Activated CD8-positive, alpha-beta memory T cell treated with anti-CD3 and anti-CD28 coated beads for 1 hour (primary cell): ENCODE measurements around the gene ROR1.

Experiments
- DNase-seq, 2 donors: peaks; one replicate each; pipeline ENCODE4 v3.0.0-alpha.2; 2020; ENCODE audit warnings: low read depth in 1 of 2; ENCODE audit errors: extremely low read depth in 1 of 2

The ROR1 gene

DNA sequence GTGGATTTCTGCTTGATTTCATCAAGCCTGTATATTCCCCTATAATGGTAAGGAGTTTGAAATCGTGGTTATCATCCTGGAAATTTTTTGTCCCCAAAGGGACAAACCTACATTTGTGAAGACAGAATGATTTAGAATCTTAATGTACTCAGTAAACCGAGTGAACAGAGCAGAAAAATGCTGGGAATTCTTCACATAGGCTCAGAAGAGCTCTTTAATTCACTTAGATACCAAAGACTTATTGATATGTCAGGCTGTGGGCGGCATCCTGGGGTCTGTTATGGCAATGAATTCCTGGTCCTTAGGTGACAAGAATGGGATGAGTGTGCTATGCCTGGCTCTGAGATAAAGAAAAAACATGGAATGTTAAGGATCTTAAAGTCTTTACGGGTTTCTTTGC, 74.9 kb downstream of the ROR1 start:
- DNase-seq = no peak

DNA sequence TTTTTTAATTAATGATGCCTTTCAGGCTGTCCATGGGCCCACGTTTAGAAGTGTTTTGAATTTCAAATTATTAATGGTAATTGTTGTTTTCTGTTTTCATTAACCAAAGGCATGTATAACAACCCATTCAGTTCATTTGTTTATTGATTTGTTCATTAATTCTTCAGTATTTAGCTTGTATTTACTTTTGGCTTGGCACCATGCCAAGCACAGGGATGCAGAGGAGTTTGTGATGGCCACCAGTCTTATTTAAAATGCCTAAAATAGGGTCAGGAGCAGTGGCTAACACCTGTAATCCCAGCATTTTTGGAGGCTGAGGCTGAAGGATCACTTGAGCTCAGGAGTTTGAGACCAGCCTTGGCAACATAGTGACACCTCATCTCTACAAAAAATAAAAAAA, 75.3 kb downstream of the ROR1 start:
- DNase-seq = no peak

DNA sequence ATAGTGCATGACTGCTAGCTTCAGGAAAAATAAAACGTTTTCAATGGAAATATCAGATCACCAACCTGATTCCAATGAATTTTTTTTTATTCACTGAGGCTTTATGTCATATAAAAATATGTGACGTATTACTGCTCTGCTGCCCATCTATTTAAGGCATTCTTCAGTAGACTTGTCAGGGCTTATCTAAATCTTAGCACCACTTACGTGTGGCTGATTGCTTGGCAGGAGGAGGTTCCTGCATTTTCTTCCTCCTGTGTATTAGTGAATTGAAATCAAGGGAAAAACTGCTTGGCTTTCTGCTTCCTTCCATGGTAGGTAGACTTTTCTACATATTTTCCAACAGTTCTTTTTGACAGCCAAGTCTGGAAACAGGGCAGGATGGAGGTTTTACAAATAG, 80.3 kb downstream of the ROR1 start:
- DNase-seq = no peak

DNA sequence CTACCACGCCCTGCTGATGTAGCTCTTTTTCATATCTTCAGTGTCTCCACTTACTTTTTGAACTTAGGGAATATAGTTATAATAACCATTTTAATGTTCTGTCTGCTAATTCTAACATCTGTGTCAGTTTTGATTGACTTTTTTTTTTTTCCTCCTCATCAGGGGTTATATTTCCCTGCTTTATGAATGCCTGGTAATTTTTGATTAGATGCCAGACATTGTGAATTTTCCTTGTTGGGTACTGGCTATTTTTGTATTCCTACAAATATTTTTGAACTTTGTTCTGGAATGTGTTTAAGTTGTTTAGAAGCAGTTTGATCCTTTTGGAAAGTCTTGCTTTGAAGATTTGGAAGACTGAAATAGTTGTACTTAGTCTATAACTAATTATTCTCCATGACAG, 82.1 kb downstream of the ROR1 start:
- no peak for DNase-seq

DNA sequence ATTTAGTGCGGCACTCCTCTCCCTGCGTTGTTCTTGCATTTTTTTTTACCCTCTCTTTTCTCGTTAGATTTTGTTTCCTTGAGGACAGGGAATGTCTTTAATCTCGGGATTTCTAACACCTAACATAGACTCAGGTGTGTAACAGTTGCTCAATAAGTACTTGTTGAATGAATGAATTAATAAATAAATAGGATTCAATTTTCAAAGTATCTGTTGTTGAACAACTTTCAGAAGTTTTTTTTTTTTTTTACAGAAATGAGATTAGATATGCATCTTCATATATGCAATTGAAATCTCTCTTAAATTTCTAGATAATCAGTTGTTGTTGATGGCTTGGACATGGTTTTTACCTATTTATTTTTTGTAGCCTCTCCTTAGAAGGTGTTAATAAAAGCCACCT, 83.1 kb downstream of the ROR1 start:
- DNase-seq = no peak

DNA sequence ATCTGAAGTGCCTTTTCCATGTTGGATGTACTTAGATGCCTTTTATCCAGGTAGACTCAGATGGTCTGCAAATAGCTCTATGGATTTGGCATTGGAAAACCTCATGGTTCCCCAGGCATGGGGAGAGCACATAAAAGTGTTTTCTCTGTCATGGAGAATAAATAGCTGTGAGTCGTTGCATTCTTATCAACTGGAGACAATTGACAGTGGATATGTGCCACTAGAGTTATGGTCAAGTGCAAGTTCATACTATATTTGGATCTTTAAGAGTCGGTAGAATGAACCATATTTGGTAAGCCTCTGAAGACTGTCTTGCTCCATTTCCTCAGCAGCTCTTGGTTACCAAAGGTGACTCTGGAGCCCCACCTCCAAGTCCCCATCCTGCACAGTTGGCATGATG, 83.7 kb downstream of the ROR1 start:
- no peak for DNase-seq

DNA sequence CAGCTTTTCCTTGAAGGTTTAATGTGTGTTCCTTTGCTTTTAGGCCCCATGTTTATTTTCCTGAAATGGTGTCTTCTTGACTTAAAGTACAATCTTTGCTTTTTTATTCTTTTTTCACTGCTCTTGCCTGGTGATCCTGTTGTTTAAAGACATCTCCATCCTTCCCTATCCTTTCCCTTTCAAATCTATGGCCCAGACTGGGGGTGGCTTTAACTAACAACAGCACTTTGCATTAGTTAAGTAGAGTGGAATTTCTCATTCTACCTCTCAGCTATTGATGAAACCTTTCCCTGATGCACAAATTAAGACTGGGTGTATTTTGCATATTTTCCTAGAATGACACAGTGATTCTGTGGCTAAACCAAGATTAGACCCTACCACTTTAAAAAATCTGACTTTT, 84.3 kb downstream of the ROR1 start:
- DNase-seq = no peak

DNA sequence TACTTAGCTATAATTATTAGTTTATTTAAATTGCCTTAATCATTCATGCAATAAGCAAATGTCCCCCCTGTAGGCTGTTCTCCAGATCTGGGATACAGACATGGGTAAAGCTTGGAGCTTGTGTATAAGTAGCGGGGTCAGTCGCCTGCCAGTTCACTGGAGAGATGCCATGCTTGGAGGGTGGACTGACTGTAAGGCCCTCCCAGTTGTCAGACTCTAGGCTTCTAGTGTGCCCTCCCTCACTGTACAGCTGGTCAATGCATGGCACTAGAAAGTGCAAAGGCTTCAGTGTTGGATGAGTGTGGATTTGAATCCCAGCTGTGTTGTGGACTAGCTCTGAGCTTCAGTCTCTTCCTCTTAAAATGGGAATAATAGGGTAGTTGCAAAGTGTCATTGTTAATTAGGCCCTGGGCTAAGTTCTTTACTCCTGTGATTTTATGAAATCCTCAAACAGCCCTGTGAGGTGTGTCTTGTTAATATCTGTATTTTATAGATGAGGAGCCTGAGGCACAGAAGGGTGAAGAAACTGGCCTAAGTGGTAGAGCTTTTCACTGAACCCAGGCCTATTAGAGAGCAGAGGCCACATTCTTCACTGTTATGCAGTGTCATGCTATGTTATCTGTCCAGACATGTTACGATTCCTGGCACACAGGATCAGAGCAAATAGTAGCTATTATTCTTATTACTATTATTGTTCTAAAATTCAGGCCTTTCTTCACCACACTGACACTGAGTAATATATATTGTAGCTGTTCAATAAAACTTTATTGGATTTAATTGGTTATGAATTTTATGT, 85.9 kb downstream of the ROR1 start:
- DNase-seq = no peak

DNA sequence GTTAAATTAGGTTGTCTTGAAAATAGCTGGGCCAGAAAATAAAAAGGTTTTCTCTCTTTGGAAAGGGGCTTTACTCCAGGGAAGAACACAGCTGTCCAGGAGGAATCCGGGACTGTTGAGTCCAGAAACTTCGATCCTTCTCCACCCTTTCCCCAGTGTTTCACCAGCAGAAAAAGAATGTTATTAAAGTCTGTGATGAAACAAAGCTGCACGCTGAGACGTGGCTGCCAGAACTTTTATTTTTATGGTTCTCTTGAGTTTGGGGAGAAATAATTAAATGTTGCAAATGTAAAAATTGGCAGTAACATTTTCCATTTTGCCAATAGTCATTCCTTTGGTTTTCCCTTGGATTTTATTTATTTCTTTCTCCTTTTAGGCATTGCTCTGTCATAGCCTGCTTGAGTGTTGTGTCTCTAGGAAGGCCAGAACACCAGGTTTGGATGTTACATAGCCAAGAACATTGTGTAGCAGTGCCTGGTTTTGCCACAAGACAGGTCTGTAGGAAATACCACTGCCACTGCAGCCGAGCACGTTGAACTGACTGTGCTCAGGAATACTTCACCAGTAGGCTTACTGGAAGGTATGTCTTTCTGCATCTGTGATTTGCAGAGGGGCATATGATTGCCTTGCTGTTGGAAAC, 87.4 kb downstream of the ROR1 start:
- DNase-seq = no peak

DNA sequence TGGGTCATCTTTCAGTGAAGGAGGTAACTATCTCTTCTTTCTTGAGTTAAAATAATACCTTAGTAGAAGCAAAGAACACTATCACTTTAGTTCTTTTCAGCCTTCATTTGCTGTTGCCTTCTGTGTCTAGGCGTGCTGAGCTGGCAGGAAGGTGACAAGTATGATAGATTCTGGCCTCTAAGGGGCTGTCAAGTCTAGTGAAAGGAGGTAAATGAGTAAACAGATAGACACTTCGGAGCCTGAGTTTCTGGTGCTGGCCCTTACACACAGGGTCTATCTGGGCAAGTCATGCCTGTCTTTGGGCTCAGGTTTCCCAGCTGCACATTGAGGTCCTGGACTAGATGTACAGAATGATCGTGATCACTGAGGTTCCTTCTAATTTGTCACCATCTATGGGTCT, 89.3 kb downstream of the ROR1 start:
- DNase-seq = no peak

DNA sequence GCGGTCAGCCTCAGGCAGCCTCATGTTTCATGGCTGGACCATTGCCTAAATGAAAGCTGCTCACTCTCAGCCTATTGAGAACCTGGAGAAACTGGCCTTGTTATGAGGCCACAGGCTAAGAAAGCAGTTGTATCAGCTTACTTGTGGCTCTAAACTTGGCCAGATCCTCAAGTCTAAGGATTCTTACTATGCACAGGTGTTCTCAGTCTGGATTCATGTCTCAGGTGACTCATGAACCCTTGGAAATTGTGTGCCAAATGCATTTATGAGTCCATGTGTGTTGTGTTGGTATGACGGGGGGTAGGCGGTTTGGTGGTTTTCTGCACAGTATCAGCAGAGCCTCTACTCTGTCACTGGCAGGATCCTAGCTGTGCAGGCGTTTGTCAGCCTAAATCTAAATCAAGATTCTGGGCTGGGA, 90.4 kb downstream of the ROR1 start:
- no peak for DNase-seq

DNA sequence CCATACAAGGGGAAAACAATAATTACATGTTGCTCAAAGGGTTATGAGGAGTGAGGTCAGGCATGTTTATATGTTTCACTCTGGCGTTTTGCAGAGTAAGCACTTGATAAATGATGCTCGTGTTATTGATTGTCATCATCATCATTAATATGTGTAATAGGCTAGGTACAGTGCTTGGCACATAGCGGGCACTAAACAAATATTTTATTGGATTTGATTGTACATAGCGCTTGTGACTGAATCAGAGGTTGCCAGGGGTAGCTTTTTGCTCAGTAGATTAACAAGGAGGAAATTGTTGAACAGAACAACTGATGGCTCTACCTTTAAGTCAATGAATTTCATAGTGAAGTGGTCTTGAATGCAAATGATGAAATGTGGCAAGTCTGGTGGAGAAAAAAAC, 91.7 kb downstream of the ROR1 start:
- no peak for DNase-seq

DNA sequence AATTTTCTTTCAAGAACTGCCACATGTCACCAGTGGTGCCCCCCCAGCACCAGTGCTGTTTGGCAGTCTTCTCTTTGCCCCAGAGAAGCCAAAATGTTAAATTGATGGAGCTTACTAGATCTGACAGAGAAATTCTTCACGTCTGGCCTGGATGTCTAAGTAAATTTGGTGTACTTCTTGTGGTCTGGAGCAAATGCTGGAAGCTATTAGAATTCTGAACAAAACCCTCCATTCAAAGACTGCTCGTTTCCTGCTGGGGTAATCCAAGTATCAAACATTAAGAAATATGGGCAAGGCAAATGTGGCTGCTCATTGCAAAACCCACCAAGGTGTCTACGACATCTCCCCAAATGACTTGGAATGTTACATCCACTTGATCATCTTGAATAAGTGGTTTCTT, 92.3 kb downstream of the ROR1 start:
- no peak for DNase-seq

DNA sequence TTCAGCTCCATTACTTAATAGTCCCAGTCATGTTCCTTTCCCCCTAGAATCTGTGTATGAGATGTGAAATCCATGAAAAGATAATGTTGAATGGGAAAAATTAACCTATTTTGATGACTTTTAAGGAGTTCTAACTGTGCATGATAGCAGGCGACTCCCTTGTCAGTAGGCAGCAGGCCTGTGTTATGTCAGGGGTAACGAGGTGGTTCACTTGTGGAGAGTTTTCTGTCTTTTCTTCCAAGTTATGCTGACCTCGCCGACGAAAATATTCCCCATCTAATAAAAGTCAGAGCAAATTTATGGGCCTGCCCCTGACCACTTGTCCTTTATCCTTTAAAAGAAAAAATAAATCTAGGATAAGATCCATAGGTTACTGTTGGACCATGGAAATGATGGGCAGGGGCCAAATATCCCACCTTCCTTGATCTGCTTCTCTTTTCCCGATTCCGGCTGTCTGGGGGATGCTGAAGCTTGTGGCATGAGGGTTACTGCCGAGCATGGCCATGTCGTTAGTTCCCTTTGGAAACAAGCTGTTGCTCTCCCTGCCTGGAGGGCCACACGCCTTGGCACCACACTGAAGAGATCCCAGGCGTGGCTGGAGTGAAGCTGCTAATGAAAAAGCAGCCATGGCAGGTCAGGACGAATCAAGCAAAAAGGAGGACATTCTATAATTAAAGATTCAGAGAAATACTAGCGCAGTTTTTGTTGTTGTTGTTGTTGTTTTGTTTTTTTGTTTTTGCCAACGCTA, 93.8 kb downstream of the ROR1 start:
- no peak for DNase-seq

DNA sequence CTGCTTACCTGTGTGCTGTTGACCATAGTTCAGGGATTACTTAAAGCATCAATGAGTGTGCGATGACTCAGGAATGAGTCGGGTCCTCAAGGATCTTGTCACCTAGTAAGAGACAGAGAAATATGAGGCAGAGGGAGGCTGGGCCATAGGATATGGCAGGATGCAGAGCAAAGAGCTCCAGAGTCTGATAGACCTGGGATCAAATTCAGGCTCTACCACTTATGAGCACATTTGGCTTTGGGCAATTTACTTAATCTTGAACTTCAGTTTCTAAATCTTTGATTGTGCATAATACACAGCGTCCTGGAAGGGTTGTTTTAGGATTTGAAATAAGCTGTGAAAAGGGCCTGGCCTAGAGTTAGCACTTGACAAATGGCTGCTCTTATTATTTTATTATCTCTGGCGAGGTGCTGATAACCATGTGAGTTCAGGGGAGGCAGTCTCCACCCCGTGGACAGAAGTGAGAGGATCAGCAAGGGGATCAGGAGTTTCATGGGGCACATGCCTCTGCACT, 94.5 kb downstream of the ROR1 start:
- no peak for DNase-seq

DNA sequence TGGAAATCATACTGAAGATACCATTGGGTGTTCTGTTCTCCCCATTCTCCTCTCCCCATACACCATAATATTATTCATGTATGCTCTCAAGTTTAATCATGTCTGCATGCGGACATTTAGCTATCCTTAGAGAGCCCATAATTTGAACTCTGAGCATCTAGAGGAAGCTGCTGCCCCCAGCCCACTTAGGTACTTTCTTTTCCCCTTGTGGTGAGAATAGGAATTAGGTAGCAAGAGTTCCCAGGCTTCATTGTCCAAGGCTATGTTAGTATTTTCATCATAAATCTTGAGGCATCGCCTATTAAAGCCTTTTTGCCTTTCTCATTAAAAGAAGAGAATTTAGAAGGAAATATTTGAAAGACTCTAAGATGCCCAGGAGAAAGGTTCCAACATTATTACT, 96.3 kb downstream of the ROR1 start:
- no peak for DNase-seq

DNA sequence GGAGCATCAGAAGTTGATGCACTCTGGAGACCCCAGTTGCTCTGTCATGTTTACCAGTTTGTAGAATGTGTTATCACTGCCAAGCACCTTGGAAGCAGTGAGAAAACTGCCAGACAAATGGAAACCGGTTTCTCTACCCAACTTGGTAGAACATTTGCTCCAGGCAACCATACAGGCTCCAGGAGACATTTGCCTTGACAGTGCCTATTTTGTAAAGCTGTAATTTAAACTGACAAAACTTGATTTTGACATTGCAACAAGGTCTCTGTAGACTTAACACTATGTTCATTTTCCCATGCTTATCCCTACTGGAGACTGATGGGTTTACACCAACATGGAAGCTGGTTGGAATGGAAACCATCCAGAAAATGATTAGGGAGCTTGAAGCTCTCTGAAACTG, 97.6 kb downstream of the ROR1 start:
- DNase-seq = no peak

DNA sequence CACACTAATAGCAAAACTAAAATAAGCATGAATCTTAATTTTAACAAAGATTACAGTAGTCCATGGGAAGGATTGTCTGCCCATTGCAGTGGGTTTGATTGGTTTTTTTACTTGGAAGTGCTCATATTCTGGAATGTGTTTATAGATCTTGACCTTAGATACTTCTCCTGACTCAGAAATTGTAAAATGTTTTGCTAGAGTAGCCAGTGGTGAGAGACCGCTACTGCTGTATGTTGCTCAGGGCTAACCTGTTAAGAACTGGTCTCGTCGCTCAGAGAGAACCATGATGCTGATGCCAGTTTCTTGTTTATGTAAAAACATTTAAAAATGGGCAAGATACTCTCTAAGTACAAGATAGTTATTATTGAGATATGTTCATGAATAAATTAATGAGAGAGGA, 99.9 kb downstream of the ROR1 start:
- DNase-seq = no peak

DNA sequence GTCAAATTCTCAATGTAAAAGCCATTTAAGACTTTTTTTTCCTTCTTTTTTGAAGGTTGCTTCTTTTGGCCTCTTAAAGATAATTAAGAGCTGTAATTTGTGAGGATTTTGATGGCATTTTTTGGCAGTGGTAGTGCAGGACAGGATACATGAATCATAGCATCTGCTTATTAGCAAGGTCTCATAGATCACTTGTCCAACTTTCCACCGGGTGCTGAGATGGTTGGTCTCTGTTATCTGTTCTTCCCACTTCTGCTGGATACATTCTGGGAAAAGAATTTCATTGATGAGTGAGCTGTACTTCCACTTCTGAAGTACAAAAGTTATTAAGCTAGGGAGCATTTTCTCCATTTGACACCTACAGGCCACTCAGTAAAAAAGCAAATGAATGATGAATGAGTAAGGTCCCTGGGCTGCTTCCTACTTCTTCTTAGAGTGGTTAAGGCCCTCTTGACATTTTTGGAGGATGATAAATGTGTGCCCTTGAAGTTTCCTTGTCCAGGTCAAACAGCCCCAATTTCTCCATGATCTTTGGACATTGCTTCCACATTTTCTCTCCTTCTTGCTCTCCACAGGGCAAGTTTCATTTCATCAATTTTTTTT, 100.6 kb downstream of the ROR1 start:
- DNase-seq = no peak

DNA sequence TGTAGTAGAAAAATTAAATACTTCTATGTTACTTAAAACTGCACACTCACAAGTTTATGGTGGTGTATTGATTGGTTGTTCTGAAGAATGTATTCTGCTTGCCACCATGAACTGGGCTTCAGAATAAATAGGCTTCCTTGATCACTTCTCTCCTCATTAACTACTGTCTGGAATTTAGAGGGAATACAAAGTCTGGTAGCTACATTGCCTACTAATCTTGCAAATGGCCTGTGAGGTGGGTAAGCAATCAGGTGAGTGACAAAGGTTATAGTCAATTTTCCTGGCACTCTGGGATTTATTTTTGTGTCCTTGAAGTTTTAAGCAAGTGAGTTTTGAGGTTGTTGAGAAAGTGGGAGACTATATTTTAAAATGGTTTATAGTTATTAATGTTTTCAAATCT, 101.8 kb downstream of the ROR1 start:
- DNase-seq = no peak

DNA sequence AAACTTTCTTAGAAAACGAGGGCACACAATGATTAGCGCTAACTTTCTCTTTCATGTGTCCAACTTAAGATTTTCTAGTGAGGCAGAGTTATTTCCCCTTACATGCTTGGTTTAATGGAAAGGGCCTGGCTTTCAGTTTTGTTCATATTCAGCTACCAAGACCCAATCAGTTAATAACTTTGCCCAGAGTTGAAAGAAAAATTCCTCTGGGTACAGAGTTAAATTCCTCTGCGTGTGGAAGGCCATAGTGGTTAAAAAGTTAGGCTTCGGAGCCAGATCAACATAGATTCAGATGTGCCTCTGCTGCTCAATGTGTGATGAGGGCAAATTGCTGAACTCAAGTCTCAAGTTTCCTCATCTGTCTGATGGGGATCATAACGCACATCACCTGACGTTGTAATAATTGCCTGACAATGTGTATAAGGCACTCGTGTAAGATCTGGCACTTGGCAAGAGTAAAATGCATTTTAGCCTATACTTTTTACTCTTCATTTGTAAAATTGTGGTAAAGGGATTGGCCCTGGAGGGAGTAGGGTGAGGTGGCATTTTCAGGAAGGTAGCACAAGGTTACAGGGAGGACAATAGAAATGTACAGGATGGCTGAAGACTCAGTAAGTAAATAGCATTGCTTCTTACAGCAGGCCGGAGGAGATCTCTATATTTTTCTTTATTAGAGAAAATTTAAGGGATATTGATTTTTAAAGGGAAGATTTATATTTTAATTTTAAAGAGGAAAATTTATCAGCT, 103.4 kb downstream of the ROR1 start:
- no peak for DNase-seq
